ENCODE measurements around the gene CX3CR1. TPM values are rescaled to one million over a fixed set of nuclear protein-coding genes. Genes with fewer than 3 reads are reported as not detected.

The CX3CR1 gene
- total and polyA plus RNA-seq, 9 donors, result 0.12 to 8.4 (median 1.3) TPM

DNA sequence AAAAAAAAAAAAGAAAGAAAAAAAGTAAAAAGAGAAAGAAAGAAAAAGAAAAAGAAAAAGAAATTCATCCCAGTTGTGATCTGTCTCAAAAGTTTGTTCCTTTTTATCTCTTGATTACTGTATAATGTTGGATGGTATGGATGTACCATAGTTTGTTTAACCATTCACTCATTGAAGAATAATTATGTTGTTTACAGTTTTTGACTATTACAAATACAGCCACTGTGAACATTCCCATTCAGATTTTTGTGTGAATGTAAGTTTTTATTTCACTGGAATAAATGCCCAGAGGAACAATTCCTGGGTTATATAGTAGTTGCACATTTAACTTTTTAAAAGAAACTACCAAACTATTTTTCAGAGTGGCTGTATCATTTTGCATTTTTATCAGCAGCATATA, 39.4 kb upstream of the CX3CR1 start:
- no peak overlapping the region for H3K4me3 ChIP-seq
- intact Hi-C loops (cut with DNase I), result no loop called here
- no peak overlapping the region for H3K27ac ChIP-seq
- H3K9me3 ChIP-seq, result no peaks in the 10 kb centered on the region
- no peaks in the 10 kb centered on the region for H3K36me3 ChIP-seq
- no peak for DNase-seq
- H3K4me1 ChIP-seq (ENCODE audit: insufficient read depth), result no peaks in the 10 kb centered on the region
- no peaks in the 10 kb centered on the region for H3K27me3 ChIP-seq
- TF ChIP-seq EP300 (IDR thresholded peaks at IDR 0.05), result no peak
- TF ChIP-seq CTCF (IDR thresholded peaks at IDR 0.05), result no peak
- TF ChIP-seq POLR2A (IDR thresholded peaks at IDR 0.05), result no peak

GRCh38 chr3:39318301-39318700, 38.5 kb upstream of the CX3CR1 start:
- intact Hi-C loops (cut with DNase I), result no loop called here
- Histone ChIP-seq H3K4me1 (ENCODE audit: insufficient read depth) (no peaks in the 10 kb centered on the region), H3K9me3 (no peaks in the 10 kb centered on the region), H3K27ac (no peak overlapping the region), H3K36me3 (no peaks in the 10 kb centered on the region), H3K4me3 (no peak overlapping the region), H3K27me3 (no peaks in the 10 kb centered on the region)
- WGBS, 3 donors, result 78 to 89% (median 86%) methylated on average over 1 of the region's 1 CpG
- TF ChIP-seq POLR2A (IDR thresholded peaks at IDR 0.05) (no peak), EP300 (IDR thresholded peaks at IDR 0.05) (no peak), CTCF (IDR thresholded peaks at IDR 0.05) (no peak)
- DNase-seq, result no peak

DNA sequence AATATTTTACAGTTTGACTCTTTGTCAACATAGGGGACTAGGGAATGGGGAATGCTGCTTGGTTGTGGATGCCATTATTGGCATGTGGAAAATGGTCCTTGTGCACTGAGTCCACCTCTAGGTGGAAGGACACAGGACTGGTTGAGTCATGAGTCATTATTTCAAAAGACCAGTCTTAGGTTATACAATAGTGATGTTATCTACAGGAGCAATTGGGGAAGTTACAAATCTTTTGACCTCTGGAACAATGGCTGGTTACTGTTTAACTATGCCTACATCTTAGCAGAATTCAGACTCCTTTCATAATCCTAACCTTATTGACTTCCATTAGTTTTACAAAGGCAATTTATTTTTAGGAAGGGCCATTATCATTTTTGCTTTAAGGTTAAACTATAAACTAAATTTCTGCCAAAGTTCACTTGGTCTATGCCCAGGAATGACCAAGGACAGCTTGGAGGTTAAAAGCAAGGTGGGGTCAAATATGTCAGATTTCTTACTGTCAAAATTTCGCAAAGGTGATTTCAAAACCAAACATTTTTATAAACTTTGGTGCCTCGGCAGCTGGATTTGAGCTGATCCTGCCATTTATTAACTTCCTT, 37.8 kb upstream of the CX3CR1 start:
- intact Hi-C loops (cut with DNase I), result no loop called here
- no peaks in the 10 kb centered on the region for H3K9me3 ChIP-seq
- TF ChIP-seq CTCF (IDR thresholded peaks at IDR 0.05), result no peak
- no peak for TF ChIP-seq EP300 (IDR thresholded peaks at IDR 0.05)
- TF ChIP-seq POLR2A (IDR thresholded peaks at IDR 0.05), result no peak
- H3K27ac ChIP-seq, result no peak overlapping the region
- H3K36me3 ChIP-seq, result no peaks in the 10 kb centered on the region
- DNase-seq, result no peak
- no peaks in the 10 kb centered on the region for H3K4me1 ChIP-seq (ENCODE audit: insufficient read depth)
- H3K27me3 ChIP-seq, result no peaks in the 10 kb centered on the region
- WGBS, 3 donors, result 76 to 94% (median 84%) methylated on average over 2 of the region's 2 CpGs
- H3K4me3 ChIP-seq, result no peak overlapping the region

- Histone ChIP-seq H3K4me1 (ENCODE audit: insufficient read depth) (no peaks in the 10 kb centered on the region), H3K4me3 (no peak overlapping the region), H3K36me3 (no peaks in the 10 kb centered on the region), H3K27me3 (no peaks in the 10 kb centered on the region), H3K27ac (no peak overlapping the region), H3K9me3 (no peaks in the 10 kb centered on the region)
- WGBS, 3 donors, result 96 to 100% (median 100%) methylated on average over 1 of the region's 1 CpG
- DNase-seq, result no peak
- no peak for TF ChIP-seq CTCF (IDR thresholded peaks at IDR 0.05)
- intact Hi-C loops (cut with DNase I), result no loop called here
Measured at GRCh38 chr3:39315420-39315819, 35.6 kb upstream of the CX3CR1 start.

- no peaks in the 10 kb centered on the region for H3K4me1 ChIP-seq (ENCODE audit: insufficient read depth)
- no peaks in the 10 kb centered on the region for H3K36me3 ChIP-seq
- TF ChIP-seq CTCF (IDR thresholded peaks at IDR 0.05) (no peak), EP300 (IDR thresholded peaks at IDR 0.05) (no peak), POLR2A (IDR thresholded peaks at IDR 0.05) (no peak)
- no peak for DNase-seq
- no peak overlapping the region for H3K27ac ChIP-seq
- intact Hi-C loops (cut with DNase I), result no loop called here
- H3K27me3 ChIP-seq, result no peaks in the 10 kb centered on the region
- H3K9me3 ChIP-seq, result no peaks in the 10 kb centered on the region
- H3K4me3 ChIP-seq, result no peak overlapping the region
Measured at GRCh38 chr3:39313289-39313688, 33.5 kb upstream of the CX3CR1 start.

Measured in ovary (tissue), 9 donors.